ENCODE measurements around the gene EXOSC3. TPM values are rescaled to one million over a fixed set of nuclear protein-coding genes. Genes with fewer than 3 reads are reported as not detected.

EXOSC3 gene
- total and polyA plus RNA-seq, 2 of the 13 experiments (the other 11 are each of a cell fraction or from before 2014, with no cell fraction given), result 17.5 to 68.7 TPM

GRCh38 chr9:37769995-37770394 is 14.9 kb downstream of the EXOSC3 start (continued):
- no peak for TF ChIP-seq JARID2 (CRISPR knock-in tag; IDR thresholded peaks at IDR 0.05; ENCODE audit: insufficient replicate concordance)
- TF ChIP-seq SP4 (CRISPR knock-in tag; IDR thresholded peaks at IDR 0.05), result no peak
- no peak for TF ChIP-seq CSRNP1 (CRISPR knock-in tag; IDR thresholded peaks at IDR 0.05)
- TF ChIP-seq CTCF (CRISPR knock-in tag; IDR thresholded peaks at IDR 0.05), result no peak
- TF ChIP-seq MTA3 (CRISPR knock-in tag; IDR thresholded peaks at IDR 0.05), result no peak
- no peak for TF ChIP-seq ZNF253 (CRISPR knock-in tag; IDR thresholded peaks at IDR 0.05; ENCODE audit: borderline replicate concordance)
- TF ChIP-seq ZNF329 (CRISPR knock-in tag; IDR thresholded peaks at IDR 0.05; ENCODE audit: low read depth), result no peak
- no peak for TF ChIP-seq RARG (CRISPR knock-in tag; IDR thresholded peaks at IDR 0.05; ENCODE audit: low read depth)
- TF ChIP-seq NONO (IDR thresholded peaks at IDR 0.05), result no peak
- no peak for TF ChIP-seq NONO (CRISPR knock-in tag; conservative IDR thresholded peaks at IDR 0.05)
- TF ChIP-seq NFE2L1 (CRISPR knock-in tag; IDR thresholded peaks at IDR 0.05; ENCODE audit: borderline replicate concordance), result no peak
- no peak for TF ChIP-seq ZFP41 (CRISPR knock-in tag; IDR thresholded peaks at IDR 0.05; ENCODE audit: borderline replicate concordance)
- TF ChIP-seq BORCS8-MEF2B (CRISPR knock-in tag; IDR thresholded peaks at IDR 0.05), result no peak
